Measurements from ENCODE around the gene FAM50A. TPM values are rescaled to one million over a fixed set of nuclear protein-coding genes. Genes with fewer than 3 reads are reported as not detected.
"Not testable (repeated sequence)": the region's sequence is repeated elsewhere in the genome, so short reads cannot be mapped to it uniquely, and the experiment has no call there.

Gene FAM50A, protein sequence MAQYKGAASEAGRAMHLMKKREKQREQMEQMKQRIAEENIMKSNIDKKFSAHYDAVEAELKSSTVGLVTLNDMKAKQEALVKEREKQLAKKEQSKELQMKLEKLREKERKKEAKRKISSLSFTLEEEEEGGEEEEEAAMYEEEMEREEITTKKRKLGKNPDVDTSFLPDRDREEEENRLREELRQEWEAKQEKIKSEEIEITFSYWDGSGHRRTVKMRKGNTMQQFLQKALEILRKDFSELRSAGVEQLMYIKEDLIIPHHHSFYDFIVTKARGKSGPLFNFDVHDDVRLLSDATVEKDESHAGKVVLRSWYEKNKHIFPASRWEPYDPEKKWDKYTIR
- total RNA-seq (70.4 and 79.8 TPM in 2 replicates), polyA plus RNA-seq (44.5 and 60.0 TPM in 2 replicates), polyA minus RNA-seq (27.8 and 34.0 TPM in 2 replicates)
- 33.8 TPM for total RNA-seq (2013)

DNA sequence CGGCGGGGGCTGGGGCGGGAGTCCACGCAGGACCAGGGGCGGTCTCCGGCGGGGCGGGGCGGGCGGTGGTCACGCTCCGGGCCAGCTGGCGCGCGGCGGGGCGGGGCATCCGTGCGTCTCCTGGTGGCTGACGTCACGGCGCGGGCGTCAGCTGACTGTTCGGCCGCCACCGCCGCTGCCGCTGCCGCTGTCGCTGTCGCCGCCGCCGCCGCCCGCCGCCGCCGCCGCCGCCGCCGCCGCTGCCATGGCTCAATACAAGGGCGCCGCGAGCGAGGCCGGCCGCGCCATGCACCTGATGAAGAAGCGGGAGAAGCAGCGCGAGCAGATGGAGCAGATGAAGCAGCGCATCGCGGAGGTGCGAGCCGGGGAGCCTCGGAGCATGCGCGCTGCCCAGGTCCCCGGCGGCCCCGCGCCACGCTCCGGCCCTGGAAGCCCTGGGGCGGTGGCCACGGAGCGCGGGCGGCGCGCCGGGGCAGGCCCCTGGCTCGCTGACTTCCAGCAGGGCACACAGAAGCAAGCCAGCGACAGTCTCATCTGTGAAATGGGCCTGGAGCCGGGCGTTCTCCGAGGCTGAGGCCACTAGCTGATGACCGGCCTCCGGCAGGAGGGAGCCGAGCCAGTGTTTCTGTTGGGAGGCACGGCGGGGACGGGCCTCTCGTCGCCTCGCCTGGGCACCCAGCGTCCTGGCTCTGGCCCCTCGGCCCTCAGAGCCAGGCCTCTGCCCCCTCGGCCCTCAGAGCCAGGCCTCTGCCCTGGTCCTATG lies at the start of gene FAM50A:
TSS of gene FAM50A (plus strand) at position 150 of the 763 bp plus-strand sequence. CDS start at position 245, 95 bp downstream.
- no peaks in the 10 kb centered on the region for H4K20me1 ChIP-seq (ENCODE audit: control insufficient read depth, insufficient read depth, low read length, poor library complexity, severe bottlenecking)
- CTCF ChIA-PET: interaction anchor here (1.0 kb wide), 1 partner anchor 32 kb away, joined by 3 read pairs; no protein-coding TSS in a partner anchor
- H3K36me3 ChIP-seq (replicated peaks in 1 of 2; ENCODE audit: control extremely low read depth in 1 of 2, control insufficient read depth in 1 of 2, extremely low read depth in 1 of 2, insufficient read depth in 2 of 2, low read length in 1 of 2): peaks cover 0 to 18% of the 10 kb centered on the region in 2 experiments
- Mint-ChIP-seq H3K4me1 (peaks cover 5% of the 10 kb centered on the region), H3K4me3 (peak within 1 kb of the TSS; percentile 83), H3K27me3 (no peaks in the 10 kb centered on the region), H3K9me3 (ENCODE audit: insufficient read depth) (no peaks in the 10 kb centered on the region), H3K27ac (peak within 1 kb of the TSS; percentile 37)
- no peaks in the 10 kb centered on the region for H3K27me3 ChIP-seq (replicated peaks in 1 of 4; ENCODE audit: control extremely low read depth in 1 of 4, control insufficient read depth in 3 of 4, insufficient read depth in 4 of 4, low read length in 3 of 4)
- H3K4me1 ChIP-seq (ENCODE audit: control insufficient read depth in 2 of 2, insufficient read depth in 2 of 2, low read length in 2 of 2): peaks cover 10 to 18% of the 10 kb centered on the region in 2 donors
- intact Hi-C loops (cut with micrococcal nuclease): loop anchor here (5.0 kb wide), 1 partner anchor 33 kb away; the partner anchor contains the start of gene LAGE3
- TF ChIP-seq EZH2 (IDR thresholded peaks at IDR 0.05; ENCODE audit: borderline replicate concordance, insufficient read depth, low read depth, low read length, poor library complexity, severe bottlenecking): no peak
- TF ChIP-seq, protein P1, sequence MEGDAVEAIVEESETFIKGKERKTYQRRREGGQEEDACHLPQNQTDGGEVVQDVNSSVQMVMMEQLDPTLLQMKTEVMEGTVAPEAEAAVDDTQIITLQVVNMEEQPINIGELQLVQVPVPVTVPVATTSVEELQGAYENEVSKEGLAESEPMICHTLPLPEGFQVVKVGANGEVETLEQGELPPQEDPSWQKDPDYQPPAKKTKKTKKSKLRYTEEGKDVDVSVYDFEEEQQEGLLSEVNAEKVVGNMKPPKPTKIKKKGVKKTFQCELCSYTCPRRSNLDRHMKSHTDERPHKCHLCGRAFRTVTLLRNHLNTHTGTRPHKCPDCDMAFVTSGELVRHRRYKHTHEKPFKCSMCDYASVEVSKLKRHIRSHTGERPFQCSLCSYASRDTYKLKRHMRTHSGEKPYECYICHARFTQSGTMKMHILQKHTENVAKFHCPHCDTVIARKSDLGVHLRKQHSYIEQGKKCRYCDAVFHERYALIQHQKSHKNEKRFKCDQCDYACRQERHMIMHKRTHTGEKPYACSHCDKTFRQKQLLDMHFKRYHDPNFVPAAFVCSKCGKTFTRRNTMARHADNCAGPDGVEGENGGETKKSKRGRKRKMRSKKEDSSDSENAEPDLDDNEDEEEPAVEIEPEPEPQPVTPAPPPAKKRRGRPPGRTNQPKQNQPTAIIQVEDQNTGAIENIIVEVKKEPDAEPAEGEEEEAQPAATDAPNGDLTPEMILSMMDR (IDR thresholded peaks at IDR 0.05): no peak
- peak within 1 kb of the TSS; percentile 68 for H2AFZ ChIP-seq (ENCODE audit: insufficient read depth, low read depth, low read length, poor library complexity, severe bottlenecking)
- H3K4me2 ChIP-seq (replicated peaks; ENCODE audit: low read depth, low read length, poor library complexity, severe bottlenecking): peak within 1 kb of the TSS; percentile 87
- POLR2A ChIA-PET: interaction anchor here (1.1 kb wide), 1 partner anchor 14 kb away, joined by 4 read pairs; the partner anchor contains the start of gene PLXNA3
- peak within 1 kb of the TSS; percentile 69 for H3K9ac ChIP-seq (ENCODE audit: low read length)
- H3K27ac ChIP-seq (ENCODE audit: low read length in 2 of 2): peak within 1 kb of the TSS; percentile 69 to 81
- ATAC-seq (ENCODE audit: low read depth): peak; percentile 90
- peak within 1 kb of the TSS in 4 of 5 experiments; percentile 49 to 58 (median 53) for H3K4me3 ChIP-seq (ENCODE audit: control extremely low read depth in 1 of 5, extremely low read depth in 1 of 5, insufficient read depth in 1 of 5, low read depth in 2 of 5, low read length in 4 of 5)
- H3K9me3 ChIP-seq (ENCODE audit: control extremely low read depth in 1 of 3, control insufficient read depth in 2 of 3, insufficient read depth in 1 of 3, low read length in 2 of 3): no peaks in the 10 kb centered on the region
- 4% methylated on average over 73 of the region's 94 CpGs for WGBS (ENCODE audit: insufficient coverage)
- peaks cover 11% of the 10 kb centered on the region for H3K79me2 ChIP-seq (ENCODE audit: control insufficient read depth, insufficient read depth, low read length)
- peak; percentile 86 for DNase-seq

DNA sequence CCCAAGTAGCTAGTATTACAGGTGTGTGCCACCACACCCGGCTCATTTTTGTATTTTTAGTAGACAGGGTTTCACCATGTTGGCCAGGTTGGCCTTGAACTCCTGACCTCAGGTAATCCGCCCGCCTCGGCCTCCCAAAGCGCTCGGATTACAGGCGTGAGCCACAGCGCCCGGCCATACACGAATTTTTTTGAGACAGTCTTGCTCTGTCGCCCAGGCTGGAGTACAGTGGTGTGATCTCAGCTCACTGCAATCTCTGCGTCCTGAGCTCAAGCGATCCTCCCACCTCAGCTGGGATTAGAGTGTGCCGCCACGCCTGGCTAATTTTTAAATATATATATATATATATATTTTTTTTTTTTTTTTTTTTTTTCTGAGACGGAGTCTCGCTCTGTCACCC lies 47.6 kb upstream of the FAM50A start:
- POLR2A ChIA-PET: interaction anchor here (0.9 to 2.8 kb wide), 2 partner anchors 13 to 18 kb away, joined by 3 to 7 read pairs; partner anchors contain the start of gene EMD
- peaks cover 16% of the 10 kb centered on the region for H3K4me1 Mint-ChIP-seq
- H3K4me2 ChIP-seq (replicated peaks; ENCODE audit: low read depth, low read length, poor library complexity, severe bottlenecking); H3K27me3 ChIP-seq (replicated peaks in 1 of 4; ENCODE audit: control extremely low read depth in 1 of 4, control insufficient read depth in 3 of 4, insufficient read depth in 4 of 4, low read length in 3 of 4); H2AFZ ChIP-seq (ENCODE audit: insufficient read depth, low read depth, low read length, poor library complexity, severe bottlenecking); H3K9me3 Mint-ChIP-seq (ENCODE audit: insufficient read depth); DNase-seq; CTCF ChIA-PET; H3K27ac ChIP-seq (ENCODE audit: low read length in 2 of 2); ATAC-seq (ENCODE audit: low read depth); H3K27me3 Mint-ChIP-seq; H3K4me3 Mint-ChIP-seq; H3K9ac ChIP-seq (ENCODE audit: low read length); H3K9me3 ChIP-seq (ENCODE audit: control extremely low read depth in 1 of 3, control insufficient read depth in 2 of 3, insufficient read depth in 1 of 3, low read length in 2 of 3); H3K4me3 ChIP-seq (ENCODE audit: control extremely low read depth in 1 of 5, extremely low read depth in 1 of 5, insufficient read depth in 1 of 5, low read depth in 2 of 5, low read length in 4 of 5); H3K27ac Mint-ChIP-seq; H3K79me2 ChIP-seq (ENCODE audit: control insufficient read depth, insufficient read depth, low read length): not testable (repeated sequence)
- intact Hi-C loops (cut with micrococcal nuclease): loop anchor here (5.0 kb wide), 2 partner anchors 96 to 121 kb away; partner anchors contain the start of genes FAM3A and SLC10A3
- Histone ChIP-seq H3K4me1 (ENCODE audit: control insufficient read depth in 2 of 2, insufficient read depth in 2 of 2, low read length in 2 of 2) (peaks cover 12 to 20% of the 10 kb centered on the region in 2 donors), H3K36me3 (replicated peaks in 1 of 2; ENCODE audit: control extremely low read depth in 1 of 2, control insufficient read depth in 1 of 2, extremely low read depth in 1 of 2, insufficient read depth in 2 of 2, low read length in 1 of 2) (peaks cover 0 to 20% of the 10 kb centered on the region in 2 experiments), H4K20me1 (ENCODE audit: control insufficient read depth, insufficient read depth, low read length, poor library complexity, severe bottlenecking) (peaks cover 28% of the 10 kb centered on the region)
- WGBS (ENCODE audit: insufficient coverage): 99% methylated on average over 10 of the region's 17 CpGs

Measured in B cell (primary cell).